Karpas-422 (cell line): ENCODE measurements around the gene NEK7. TPM values are rescaled to one million over a fixed set of nuclear protein-coding genes. Genes with fewer than 3 reads are reported as not detected.

Experiments
- DNase-seq: peaks from one replicate; pipeline ENCODE4 v3.0.0-alpha.2; 2015
- H2AFZ ChIP-seq: fragments of 200-600 bp; sonication (generic); 2 replicates; pipeline ENCODE4 v1.6.1; 2014; ENCODE audit warnings: antibody characterized with exemption, low read length, mixed read lengths
- H3K27ac ChIP-seq: fragments of 200-600 bp; sonication (generic); 2 replicates; pipeline ENCODE4 v1.5.1; 2014; ENCODE audit warnings: mild to moderate bottlenecking, low read length, moderate library complexity
- H3K27me3 ChIP-seq: fragments of 200-600 bp; sonication (generic); 2 replicates; pipeline ENCODE4 v1.6.1; 2014; ENCODE audit warnings: low read length, mixed read lengths
- H3K36me3 ChIP-seq: fragments of 200-600 bp; sonication (generic); 2 replicates; pipeline ENCODE4 v1.6.1; 2014; ENCODE audit warnings: low read length, mixed read lengths; ENCODE audit not compliant: insufficient read depth
- H3K4me1 ChIP-seq: fragments of 200-600 bp; sonication (generic); 2 replicates; pipeline ENCODE4 v1.6.1; 2014; ENCODE audit warnings: mild to moderate bottlenecking, low read length, mixed read lengths
- H3K4me2 ChIP-seq: fragments of 200-600 bp; sonication (generic); 2 replicates; pipeline ENCODE4 v1.6.1; 2014; ENCODE audit warnings: low read length, low read depth, mild to moderate bottlenecking; ENCODE audit not compliant: poor library complexity, severe bottlenecking
- H3K4me3 ChIP-seq: fragments of 200-600 bp; sonication (generic); 2 replicates; pipeline ENCODE4 v1.5.1; 2014; ENCODE audit warnings: mild to moderate bottlenecking, antibody characterized with exemption, low read length, mixed read lengths
- H3K79me2 ChIP-seq: fragments of 200-600 bp; sonication (generic); 2 replicates; pipeline ENCODE4 v1.6.1; 2014; ENCODE audit warnings: mild to moderate bottlenecking, low read length, mixed read lengths
- H3K9ac ChIP-seq: fragments of 200-600 bp; sonication (generic); 2 replicates; pipeline ENCODE4 v1.6.0; 2014; ENCODE audit warnings: low read length
- H3K9me2 ChIP-seq: fragments of 200-600 bp; sonication (generic), shearing (Covaris generic); replicated peaks from 2 replicates; pipeline ENCODE4 v1.6.0; 2014; ENCODE audit warnings: mild to moderate bottlenecking, low read length, moderate library complexity; ENCODE audit not compliant: insufficient read depth
- H3K9me3 ChIP-seq: fragments of 300-700, 200-600 bp; sonication (generic); 2 replicates; pipeline ENCODE4 v1.6.1; 2014; ENCODE audit warnings: low read length, mixed read lengths
- H4K20me1 ChIP-seq: fragments of 200-600 bp; sonication (generic); 2 replicates; pipeline ENCODE4 v1.6.1; 2014; ENCODE audit warnings: mild to moderate bottlenecking, antibody characterized with exemption, low read length, low read depth; ENCODE audit not compliant: insufficient read depth
- total RNA-seq: library from RNA; depleted of rRNA; stranded (reverse); fragments of >200 nt; shearing (Covaris generic); gene quantifications from 2 replicates; pipeline ENCODE4 v1.2.3, GENCODE V29; 2014; ENCODE audit warnings: low replicate concordance

The NEK7 gene
- total RNA-seq, 1 experiment from 2014 or later = 133 TPM

DNA sequence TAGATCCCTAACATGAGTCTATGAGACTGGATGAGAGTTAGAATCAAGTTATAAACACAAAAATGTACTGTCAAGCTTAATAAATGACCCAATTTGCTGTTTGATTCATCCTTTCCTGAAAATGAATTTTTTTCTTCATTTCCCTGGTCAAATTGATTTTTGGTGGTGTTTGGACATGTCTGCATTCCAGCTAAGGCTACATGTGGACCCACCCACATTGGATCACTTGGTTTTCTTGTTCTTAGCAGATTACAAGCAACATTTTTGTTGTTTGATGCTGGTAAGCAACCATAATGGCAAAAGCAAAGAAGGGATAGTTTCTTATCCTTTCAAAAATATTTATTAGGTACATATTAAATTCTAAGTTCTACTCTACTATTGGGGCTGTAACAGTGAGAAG lies 181.1 kb downstream of the NEK7 start:
- Histone ChIP-seq H3K9me2 (no peaks in the 10 kb centered on the region), H3K4me3 (no peak overlapping the region), H3K9ac (no peak overlapping the region), H2AFZ (no peak overlapping the region), H3K9me3 (no peaks in the 10 kb centered on the region), H3K4me2 (no peak overlapping the region), H3K27me3 (no peaks in the 10 kb centered on the region), H3K36me3 (no peaks in the 10 kb centered on the region), H4K20me1 (no peaks in the 10 kb centered on the region), H3K27ac (no peak overlapping the region), H3K4me1 (no peaks in the 10 kb centered on the region), H3K79me2 (no peaks in the 10 kb centered on the region)
- DNase-seq = no peak

DNA sequence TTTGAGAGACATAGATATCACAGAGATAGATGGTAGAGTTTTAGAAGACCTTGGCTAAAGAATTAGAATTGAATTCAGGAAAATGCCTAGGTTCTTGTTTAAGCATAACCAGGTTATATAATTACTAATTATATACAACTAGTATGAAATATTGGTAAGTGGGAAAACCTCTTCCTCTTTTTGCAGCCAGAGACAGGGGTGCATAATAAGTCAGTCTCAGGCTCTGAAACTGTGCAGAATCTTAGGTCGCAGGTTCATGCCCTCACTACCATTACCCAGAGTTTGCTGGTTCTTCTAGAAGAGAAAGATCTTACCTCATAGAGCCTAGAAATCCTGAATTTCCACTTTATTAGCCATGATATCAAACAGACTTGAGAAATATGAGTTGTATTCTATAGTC lies 183.3 kb downstream of the NEK7 start:
- Histone ChIP-seq H3K79me2 (no peaks in the 10 kb centered on the region), H3K27ac (no peak overlapping the region), H3K4me1 (no peaks in the 10 kb centered on the region), H2AFZ (no peak overlapping the region), H3K9me2 (no peaks in the 10 kb centered on the region), H3K36me3 (no peaks in the 10 kb centered on the region), H3K4me3 (no peak overlapping the region), H3K27me3 (no peaks in the 10 kb centered on the region), H3K4me2 (no peak overlapping the region), H3K9me3 (no peaks in the 10 kb centered on the region), H4K20me1 (no peaks in the 10 kb centered on the region), H3K9ac (no peak overlapping the region)
- DNase-seq = no peak

DNA sequence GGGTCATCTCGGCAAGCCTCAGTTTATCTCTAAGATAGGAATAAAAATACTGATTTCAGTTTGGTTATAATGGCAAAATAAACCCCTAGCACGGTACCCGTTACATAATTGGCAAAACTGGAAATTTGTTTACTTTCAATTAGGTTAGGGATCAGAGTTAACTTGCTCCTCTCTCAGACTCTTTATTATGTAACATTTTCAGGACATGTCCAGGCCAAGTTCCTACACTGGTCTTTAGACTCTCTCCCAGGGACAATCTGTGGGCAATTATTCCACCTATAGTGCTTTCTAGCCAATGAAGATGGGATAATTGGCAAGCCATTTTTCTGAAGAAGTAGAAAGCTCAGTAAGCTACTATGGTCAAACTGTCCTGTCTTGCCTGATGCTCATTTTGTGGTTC lies 189.4 kb downstream of the NEK7 start:
- no peaks in the 10 kb centered on the region for H3K27me3 ChIP-seq
- no peak overlapping the region for H3K27ac ChIP-seq
- no peak for DNase-seq
- H3K79me2 ChIP-seq = no peaks in the 10 kb centered on the region
- no peak overlapping the region for H3K9ac ChIP-seq
- no peaks in the 10 kb centered on the region for H4K20me1 ChIP-seq
- no peaks in the 10 kb centered on the region for H3K4me1 ChIP-seq
- H3K9me2 ChIP-seq = no peaks in the 10 kb centered on the region
- H3K4me2 ChIP-seq = no peak overlapping the region
- no peaks in the 10 kb centered on the region for H3K36me3 ChIP-seq
- H2AFZ ChIP-seq = no peak overlapping the region
- H3K9me3 ChIP-seq = no peaks in the 10 kb centered on the region
- H3K4me3 ChIP-seq = no peak overlapping the region

DNA sequence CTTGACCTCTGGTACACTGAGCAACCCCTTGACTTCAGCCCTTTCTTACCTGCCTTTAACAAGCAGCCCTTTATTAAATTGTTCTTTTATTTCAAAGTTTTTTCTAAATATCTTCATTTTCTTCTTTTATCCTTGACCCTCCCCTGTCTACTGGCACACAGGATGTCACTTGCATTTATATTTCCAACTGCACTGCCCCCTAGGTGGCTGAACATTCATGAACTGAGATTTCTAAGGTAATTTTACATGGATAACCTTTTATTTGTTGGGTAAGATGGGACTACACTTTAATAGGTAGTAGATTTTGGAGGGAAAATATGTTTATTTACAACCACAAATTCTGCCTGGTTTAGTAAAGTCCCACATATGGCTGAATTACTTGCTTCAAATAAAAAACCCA lies 193.7 kb downstream of the NEK7 start:
- Histone ChIP-seq H3K79me2 (no peaks in the 10 kb centered on the region), H3K4me3 (no peak overlapping the region), H3K4me1 (peaks cover 10% of the 10 kb centered on the region), H3K4me2 (no peak overlapping the region), H3K36me3 (no peaks in the 10 kb centered on the region), H3K9ac (no peak overlapping the region), H3K27me3 (no peaks in the 10 kb centered on the region), H3K9me3 (no peaks in the 10 kb centered on the region), H3K9me2 (no peaks in the 10 kb centered on the region), H4K20me1 (no peaks in the 10 kb centered on the region), H2AFZ (no peak overlapping the region), H3K27ac (no peak overlapping the region)
- DNase-seq = no peak

DNA sequence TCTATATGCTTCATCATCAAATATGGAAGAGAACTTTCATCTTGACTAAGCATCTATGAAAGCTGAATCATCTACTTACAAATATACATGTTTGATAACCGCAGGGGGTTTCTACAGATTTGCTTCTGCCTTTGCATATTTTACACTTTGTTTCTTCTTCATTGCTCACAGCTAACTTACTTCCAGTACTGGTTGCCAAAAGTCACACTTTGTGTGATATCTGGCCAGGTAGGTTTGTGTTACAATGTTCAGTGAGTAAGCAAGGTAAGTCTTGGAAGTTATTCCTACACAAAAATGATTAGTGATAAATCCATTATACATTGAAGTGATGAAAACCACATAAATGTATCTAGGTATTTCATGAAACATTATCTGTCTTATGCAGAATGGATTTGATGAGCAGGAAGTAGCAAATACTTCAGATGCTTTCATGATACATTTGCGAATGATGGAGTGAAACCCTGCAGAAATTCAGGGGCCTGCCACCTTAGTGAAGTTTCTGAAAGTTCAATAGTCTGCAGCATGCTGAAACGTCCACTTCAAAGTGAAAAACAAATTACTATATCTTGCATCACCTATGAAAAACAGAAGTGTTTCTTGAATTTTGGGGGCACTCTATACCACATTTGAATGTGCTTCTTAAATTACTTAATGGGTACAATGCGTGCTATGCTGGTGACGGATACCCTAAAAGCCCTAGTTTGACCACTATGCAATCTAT lies 196.3 kb downstream of the NEK7 start:
- Histone ChIP-seq H3K79me2 (no peaks in the 10 kb centered on the region), H3K4me1 (peaks cover 10% of the 10 kb centered on the region), H2AFZ (no peak overlapping the region), H3K9me2 (no peaks in the 10 kb centered on the region), H3K27ac (no peak overlapping the region), H4K20me1 (no peaks in the 10 kb centered on the region), H3K9me3 (no peaks in the 10 kb centered on the region), H3K27me3 (no peaks in the 10 kb centered on the region), H3K36me3 (no peaks in the 10 kb centered on the region), H3K9ac (no peak overlapping the region), H3K4me2 (no peak overlapping the region), H3K4me3 (no peak overlapping the region)
- no peak for DNase-seq

DNA sequence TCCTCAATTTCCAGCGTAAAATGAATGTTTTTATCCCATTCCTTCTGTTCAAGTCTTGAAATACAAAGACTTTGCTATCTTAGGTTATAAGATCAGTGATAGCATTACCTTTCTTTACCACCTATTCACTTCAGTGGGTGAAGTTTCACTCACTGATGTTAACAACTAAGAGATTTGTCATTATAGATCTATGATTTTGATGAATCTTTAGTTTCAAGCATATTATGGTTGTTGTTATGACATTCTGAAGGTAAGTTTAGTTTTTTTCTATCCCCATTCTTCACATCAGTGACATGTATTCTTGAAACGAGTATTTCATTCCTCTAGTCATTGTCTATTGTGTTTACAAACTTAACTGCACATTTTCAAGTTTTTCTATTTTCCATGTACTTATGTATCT lies 201.1 kb downstream of the NEK7 start:
- DNase-seq = no peak
- Histone ChIP-seq H3K27ac (no peak overlapping the region), H3K9me3 (no peaks in the 10 kb centered on the region), H3K9me2 (no peaks in the 10 kb centered on the region), H3K4me2 (no peak overlapping the region), H3K4me1 (peaks cover 8% of the 10 kb centered on the region), H2AFZ (no peak overlapping the region), H3K9ac (no peak overlapping the region), H3K79me2 (no peaks in the 10 kb centered on the region), H3K4me3 (no peak overlapping the region), H3K27me3 (no peaks in the 10 kb centered on the region), H4K20me1 (no peaks in the 10 kb centered on the region), H3K36me3 (no peaks in the 10 kb centered on the region)

DNA sequence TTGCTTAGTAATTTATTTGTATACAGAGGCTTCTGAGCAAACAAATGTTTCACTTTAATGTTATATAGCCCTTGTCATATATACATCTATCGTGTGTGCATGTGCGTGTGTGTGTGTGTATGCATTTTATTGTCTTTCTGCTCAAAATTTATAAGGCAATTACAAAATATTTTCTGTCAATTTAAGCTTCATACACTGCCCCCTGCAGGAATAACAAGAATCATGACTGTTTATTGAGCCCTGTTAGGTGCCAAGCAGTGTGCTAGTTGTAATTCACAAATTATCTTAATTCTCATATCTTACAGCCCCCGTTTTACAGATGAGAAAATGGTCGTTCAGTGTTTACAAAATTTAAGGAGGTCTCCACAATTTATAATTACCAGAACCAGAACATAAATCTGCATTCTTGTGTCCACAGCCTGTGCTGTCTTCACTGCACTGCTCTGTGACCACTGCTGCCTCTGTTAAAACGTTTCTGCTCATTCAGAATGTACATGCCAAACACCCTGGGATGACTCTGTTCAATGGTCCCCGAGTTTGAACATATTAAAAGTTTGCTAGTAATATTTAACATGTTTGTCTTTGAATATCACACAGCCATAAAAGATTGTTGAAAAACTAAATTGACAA lies 202.3 kb downstream of the NEK7 start:
- Histone ChIP-seq H3K4me3 (no peak overlapping the region), H3K4me2 (no peak overlapping the region), H2AFZ (no peak overlapping the region), H3K27ac (no peak overlapping the region), H3K36me3 (no peaks in the 10 kb centered on the region), H3K9me2 (no peaks in the 10 kb centered on the region), H4K20me1 (no peaks in the 10 kb centered on the region), H3K9ac (no peak overlapping the region), H3K79me2 (no peaks in the 10 kb centered on the region), H3K27me3 (no peaks in the 10 kb centered on the region), H3K9me3 (no peaks in the 10 kb centered on the region), H3K4me1 (no peaks in the 10 kb centered on the region)
- DNase-seq = peak; percentile 62

DNA sequence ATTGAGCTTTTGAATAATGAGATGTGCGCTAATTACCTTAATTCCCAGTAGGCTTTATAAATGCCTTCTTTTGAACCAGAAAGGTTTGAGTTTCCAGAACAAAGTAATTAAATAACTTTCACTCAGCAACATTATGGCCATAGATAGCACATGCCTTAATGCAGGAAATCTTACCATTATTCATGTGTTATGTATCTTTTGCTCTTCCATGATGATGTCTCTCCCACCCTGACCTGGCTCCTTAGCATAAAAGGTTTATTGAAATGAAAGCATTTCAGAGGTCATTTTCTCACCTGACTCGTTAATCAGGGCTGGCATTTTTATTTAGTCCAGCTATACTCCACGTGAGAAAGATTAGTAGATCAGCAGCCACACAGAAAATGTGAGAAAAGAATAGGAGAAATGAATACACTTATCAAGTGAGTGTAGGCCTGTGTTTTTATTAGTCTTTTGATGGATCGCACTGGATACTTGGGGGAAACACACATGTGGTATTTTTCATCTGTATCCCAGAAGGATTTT lies 203.5 kb downstream of the NEK7 start:
- H3K9me2 ChIP-seq = no peaks in the 10 kb centered on the region
- no peak overlapping the region for H3K4me3 ChIP-seq
- no peak overlapping the region for H3K4me2 ChIP-seq
- H4K20me1 ChIP-seq = no peaks in the 10 kb centered on the region
- H3K4me1 ChIP-seq = no peaks in the 10 kb centered on the region
- DNase-seq = no peak
- no peaks in the 10 kb centered on the region for H3K9me3 ChIP-seq
- no peaks in the 10 kb centered on the region for H3K79me2 ChIP-seq
- H2AFZ ChIP-seq = no peak overlapping the region
- H3K27ac ChIP-seq = no peak overlapping the region
- H3K36me3 ChIP-seq = no peaks in the 10 kb centered on the region
- H3K27me3 ChIP-seq = no peaks in the 10 kb centered on the region
- H3K9ac ChIP-seq = no peak overlapping the region
